ENCODE results near the gene CSH2. TPM values are rescaled to one million over a fixed set of nuclear protein-coding genes. Genes with fewer than 3 reads are reported as not detected.
"Not testable (repeated sequence)": the region's sequence is repeated elsewhere in the genome, so short reads cannot be mapped to it uniquely, and the experiment has no call there.

Gene CSH2
- total and polyA plus RNA-seq, 4 experiments from 2014 or later, result not detected

GRCh38 chr17:63917646-63918045, 44.2 kb upstream of the CSH2 start:
- Mint-ChIP-seq H3K9me3 (no peaks in the 10 kb centered on the region), H3K27ac (no peak overlapping the region), H3K36me3 (no peaks in the 10 kb centered on the region), H3K4me1 (peaks cover 6% of the 10 kb centered on the region in 4 donors), H3K27me3 (peaks cover 0 to 2% of the 10 kb centered on the region in 2 donors), H3K4me3 (no peak overlapping the region)
- Histone ChIP-seq H3K9me3 (ENCODE audit: control insufficient read depth in 1 of 2, low read length in 2 of 2) (no peaks in the 10 kb centered on the region), H3K4me3 (ENCODE audit: low read length in 2 of 2) (no peak overlapping the region), H3K4me1 (ENCODE audit: insufficient read depth, low read length) (peaks cover 7% of the 10 kb centered on the region), H3K27ac (ENCODE audit: low read depth, low read length) (no peak overlapping the region), H3K27me3 (ENCODE audit: insufficient read depth, low read length) (no peaks in the 10 kb centered on the region), H3K36me3 (ENCODE audit: insufficient read depth, low read length) (no peaks in the 10 kb centered on the region)
- intact Hi-C loops (cut with micrococcal nuclease), result loop anchor here (5.0 kb wide), 1 partner anchor 365 kb away; no protein-coding TSS in a partner anchor
- no peak for DNase-seq
- ChIA-PET POLR2A (ENCODE audit: partially characterized antibody) (interaction anchor here (1.1 to 3.8 kb wide), 4 partner anchors 14 to 213 kb away, joined by 3 to 46 read pairs (median 16); partner anchors contain the start of genes CD79B and ERN1), CTCF (ENCODE audit: partially characterized antibody) (interaction anchor here (1.1 to 14.7 kb wide), 15 partner anchors 13 to 214 kb away, joined by 3 to 351 read pairs (median 13); partner anchors contain the start of genes CD79B, ERN1 and ICAM2)

GRCh38 chr17:63917206-63917605, 43.7 kb upstream of the CSH2 start:
- H3K4me1 ChIP-seq (ENCODE audit: insufficient read depth, low read length); H3K9me3 Mint-ChIP-seq; H3K4me1 Mint-ChIP-seq; H3K4me3 Mint-ChIP-seq; H3K27me3 ChIP-seq (ENCODE audit: insufficient read depth, low read length); H3K27ac ChIP-seq (ENCODE audit: low read depth, low read length); H3K4me3 ChIP-seq (ENCODE audit: low read length in 2 of 2); H3K27ac Mint-ChIP-seq; H3K27me3 Mint-ChIP-seq; H3K36me3 ChIP-seq (ENCODE audit: insufficient read depth, low read length); H3K36me3 Mint-ChIP-seq; DNase-seq; H3K9me3 ChIP-seq (ENCODE audit: control insufficient read depth in 1 of 2, low read length in 2 of 2): not testable (repeated sequence)
- CTCF ChIA-PET (ENCODE audit: partially characterized antibody), result interaction anchor here (1.4 to 14.7 kb wide), 10 partner anchors 18 to 215 kb away, joined by 3 to 351 read pairs (median 42); partner anchors contain the start of genes ERN1 and ICAM2
- intact Hi-C loops (cut with micrococcal nuclease), result loop anchor here (5.0 kb wide), 1 partner anchor 365 kb away; no protein-coding TSS in a partner anchor
- POLR2A ChIA-PET (ENCODE audit: partially characterized antibody), result interaction anchor here (3.5 kb wide), 1 partner anchor 14 kb away, joined by 16 read pairs; the partner anchor contains the start of gene CD79B

- Histone ChIP-seq H3K4me3 (ENCODE audit: low read length in 2 of 2) (no peak overlapping the region), H3K9me3 (ENCODE audit: control insufficient read depth in 1 of 2, low read length in 2 of 2) (no peaks in the 10 kb centered on the region), H3K27me3 (ENCODE audit: insufficient read depth, low read length) (no peaks in the 10 kb centered on the region), H3K4me1 (ENCODE audit: insufficient read depth, low read length) (peaks cover 7% of the 10 kb centered on the region), H3K36me3 (ENCODE audit: insufficient read depth, low read length) (no peaks in the 10 kb centered on the region), H3K27ac (ENCODE audit: low read depth, low read length) (no peak overlapping the region)
- Mint-ChIP-seq H3K36me3 (no peaks in the 10 kb centered on the region), H3K4me1 (peaks cover 6% of the 10 kb centered on the region in 4 donors), H3K27me3 (peaks cover 0 to 2% of the 10 kb centered on the region in 2 donors), H3K27ac (peak overlapping the region in 1 of 7 donors; percentile 9), H3K9me3 (no peaks in the 10 kb centered on the region), H3K4me3 (no peak overlapping the region)
- ChIA-PET CTCF (ENCODE audit: partially characterized antibody) (interaction anchor here (1.4 to 14.7 kb wide), 8 partner anchors 18 to 215 kb away, joined by 3 to 351 read pairs (median 64); partner anchors contain the start of genes ERN1 and ICAM2), POLR2A (ENCODE audit: partially characterized antibody) (no interaction called here)
- intact Hi-C loops (cut with micrococcal nuclease), result loop anchor here (5.0 kb wide), 1 partner anchor 366 kb away; no protein-coding TSS in a partner anchor
- no peak for DNase-seq
These were observed 43.2 kb upstream of the CSH2 start for GRCh38 chr17:63916566-63917185.

GRCh38 chr17:63915753-63916152, 42.3 kb upstream of the CSH2 start:
- H3K4me1 ChIP-seq (ENCODE audit: insufficient read depth, low read length); H3K4me1 Mint-ChIP-seq; H3K27ac ChIP-seq (ENCODE audit: low read depth, low read length); H3K36me3 ChIP-seq (ENCODE audit: insufficient read depth, low read length); H3K36me3 Mint-ChIP-seq; H3K9me3 ChIP-seq (ENCODE audit: control insufficient read depth in 1 of 2, low read length in 2 of 2); DNase-seq; POLR2A ChIA-PET (ENCODE audit: partially characterized antibody); H3K9me3 Mint-ChIP-seq; H3K4me3 Mint-ChIP-seq; H3K27me3 ChIP-seq (ENCODE audit: insufficient read depth, low read length); H3K4me3 ChIP-seq (ENCODE audit: low read length in 2 of 2); H3K27me3 Mint-ChIP-seq; H3K27ac Mint-ChIP-seq: not testable (repeated sequence)
- CTCF ChIA-PET (ENCODE audit: partially characterized antibody), result interaction anchor here (1.4 to 14.7 kb wide), 6 partner anchors 17 to 216 kb away, joined by 4 to 351 read pairs (median 64); partner anchors contain the start of genes ERN1 and ICAM2
- intact Hi-C loops (cut with micrococcal nuclease), result loop anchor here (5.0 kb wide), 1 partner anchor 367 kb away; no protein-coding TSS in a partner anchor

- no peaks in the 10 kb centered on the region for H3K27me3 ChIP-seq (ENCODE audit: insufficient read depth, low read length)
- H3K27ac Mint-ChIP-seq, result peak overlapping the region in 1 of 7 donors; percentile 60
- no peaks in the 10 kb centered on the region for H3K9me3 ChIP-seq (ENCODE audit: control insufficient read depth in 1 of 2, low read length in 2 of 2)
- no peaks in the 10 kb centered on the region for H3K9me3 Mint-ChIP-seq
- H3K4me1 ChIP-seq (ENCODE audit: insufficient read depth, low read length), result peaks cover 6% of the 10 kb centered on the region
- intact Hi-C loops (cut with micrococcal nuclease), result no loop called here
- CTCF ChIA-PET (ENCODE audit: partially characterized antibody), result interaction anchor here (1.9 to 14.7 kb wide), 3 partner anchors 32 to 220 kb away, joined by 8 to 351 read pairs (median 61); partner anchors contain the start of gene ICAM2
- DNase-seq, result no peak
- H3K36me3 ChIP-seq (ENCODE audit: insufficient read depth, low read length), result no peaks in the 10 kb centered on the region
- peaks cover 5 to 7% (median 6%) of the 10 kb centered on the region in 4 donors for H3K4me1 Mint-ChIP-seq
- peaks cover 0 to 2% of the 10 kb centered on the region in 2 donors for H3K27me3 Mint-ChIP-seq
- no peak overlapping the region for H3K4me3 Mint-ChIP-seq
- H3K27ac ChIP-seq (ENCODE audit: low read depth, low read length), result no peak overlapping the region
- H3K4me3 ChIP-seq (ENCODE audit: low read length in 2 of 2), result no peak overlapping the region
- POLR2A ChIA-PET (ENCODE audit: partially characterized antibody), result no interaction called here
- H3K36me3 Mint-ChIP-seq, result no peaks in the 10 kb centered on the region
These were observed 41.0 kb upstream of the CSH2 start for GRCh38 chr17:63914471-63914870.

- H3K27ac ChIP-seq (ENCODE audit: low read depth, low read length), result no peak overlapping the region
- H3K4me1 Mint-ChIP-seq, result peaks cover 0 to 2% (median 0%) of the 10 kb centered on the region in 4 donors
- POLR2A ChIA-PET (ENCODE audit: partially characterized antibody), result interaction anchor here (1.0 to 2.2 kb wide), 3 partner anchors 114 to 234 kb away, joined by 3 to 6 read pairs (median 6); no protein-coding TSS in a partner anchor
- no peaks in the 10 kb centered on the region for H3K36me3 ChIP-seq (ENCODE audit: insufficient read depth, low read length)
- H3K4me1 ChIP-seq (ENCODE audit: insufficient read depth, low read length), result no peaks in the 10 kb centered on the region
- no peaks in the 10 kb centered on the region for H3K9me3 ChIP-seq (ENCODE audit: control insufficient read depth in 1 of 2, low read length in 2 of 2)
- no peaks in the 10 kb centered on the region for H3K27me3 ChIP-seq (ENCODE audit: insufficient read depth, low read length)
- H3K36me3 Mint-ChIP-seq, result no peaks in the 10 kb centered on the region
- no peaks in the 10 kb centered on the region for H3K9me3 Mint-ChIP-seq
- H3K4me3 Mint-ChIP-seq, result no peak overlapping the region
- H3K4me3 ChIP-seq (ENCODE audit: low read length in 2 of 2), result no peak overlapping the region
- peaks cover 0 to 2% of the 10 kb centered on the region in 2 donors for H3K27me3 Mint-ChIP-seq
- intact Hi-C loops (cut with micrococcal nuclease), result loop anchor here (1.0 kb wide), 1 partner anchor 114 kb away; no protein-coding TSS in a partner anchor
- H3K27ac Mint-ChIP-seq, result peak overlapping the region in 1 of 7 donors; percentile 87
- DNase-seq, result peak; percentile 48 to 63 (median 52)
- CTCF ChIA-PET (ENCODE audit: partially characterized antibody), result interaction anchor here (0.9 to 14.7 kb wide), 24 partner anchors 8 to 236 kb away, joined by 3 to 351 read pairs (median 4); partner anchors contain the start of gene ICAM2
These were observed 38.2 kb upstream of the CSH2 start for GRCh38 chr17:63911657-63912100.

Data from CD4-positive, alpha-beta memory T cell (primary cell).